GM21381 (cell line): Measurements from ENCODE around the gene MCL1.
A peak's percentile ranks its signal among the peaks of the same experiment; 100 is the strongest.
"Not testable (repeated sequence)": the region's sequence is repeated elsewhere in the genome, so short reads cannot be mapped to it uniquely, and the experiment has no call there.

Experiments used
- ATAC-seq: cut with Tn5 transposase; IDR thresholded peaks from one replicate; pipeline ENCODE4 v1.9.1; 2021; ENCODE audit warnings: mild to moderate bottlenecking, moderate library complexity; ENCODE audit not compliant: unreplicated experiment

Gene MCL1

GRCh38 chr1:150573648-150574071, 5.8 kb downstream of the MCL1 start:
- ATAC-seq, result not testable (repeated sequence)

- ATAC-seq, result no peak
Observed at GRCh38 chr1:150572918-150573647, 6.3 kb downstream of the MCL1 start.

- no peak for ATAC-seq
Observed at GRCh38 chr1:150568594-150568966, 10.8 kb downstream of the MCL1 start.

GRCh38 chr1:150567717-150568593, 11.5 kb downstream of the MCL1 start:
- ATAC-seq, result peak; percentile 12

- ATAC-seq, result peak; percentile 30
Observed at GRCh38 chr1:150567341-150567716, 12.1 kb downstream of the MCL1 start.

GRCh38 chr1:150566589-150567340, 12.6 kb downstream of the MCL1 start:
- ATAC-seq, result no peak

GRCh38 chr1:150565240-150565991, 14.0 kb downstream of the MCL1 start:
- not testable (repeated sequence) for ATAC-seq

- ATAC-seq, result no peak
Observed at GRCh38 chr1:150564051-150564991, 15.1 kb downstream of the MCL1 start.

GRCh38 chr1:150563340-150564038, 15.9 kb downstream of the MCL1 start:
- ATAC-seq, result peak; percentile 22

GRCh38 chr1:150562446-150563339, 16.7 kb downstream of the MCL1 start:
- ATAC-seq, result peak; percentile 32

- ATAC-seq, result peak; percentile 34
Observed at GRCh38 chr1:150561974-150562445, 17.4 kb downstream of the MCL1 start.

- ATAC-seq, result peak; percentile 18
Observed at GRCh38 chr1:150561254-150561973, 18.0 kb downstream of the MCL1 start.

GRCh38 chr1:150560576-150561253, 18.7 kb downstream of the MCL1 start:
- ATAC-seq, result peak; percentile 23

- ATAC-seq, result no peak
Observed at GRCh38 chr1:150560011-150560438, 19.4 kb downstream of the MCL1 start.

- no peak for ATAC-seq
Observed at GRCh38 chr1:150559656-150560010, 19.8 kb downstream of the MCL1 start.
